Suppressor macrophage (primary cell): ENCODE data around the gene TOP1.

ENCODE experiments used
- DNase-seq, 4 experiments: peaks; one replicate each; pipeline ENCODE4 v3.0.0-alpha.2; 2020 to 2022

Gene TOP1

DNA sequence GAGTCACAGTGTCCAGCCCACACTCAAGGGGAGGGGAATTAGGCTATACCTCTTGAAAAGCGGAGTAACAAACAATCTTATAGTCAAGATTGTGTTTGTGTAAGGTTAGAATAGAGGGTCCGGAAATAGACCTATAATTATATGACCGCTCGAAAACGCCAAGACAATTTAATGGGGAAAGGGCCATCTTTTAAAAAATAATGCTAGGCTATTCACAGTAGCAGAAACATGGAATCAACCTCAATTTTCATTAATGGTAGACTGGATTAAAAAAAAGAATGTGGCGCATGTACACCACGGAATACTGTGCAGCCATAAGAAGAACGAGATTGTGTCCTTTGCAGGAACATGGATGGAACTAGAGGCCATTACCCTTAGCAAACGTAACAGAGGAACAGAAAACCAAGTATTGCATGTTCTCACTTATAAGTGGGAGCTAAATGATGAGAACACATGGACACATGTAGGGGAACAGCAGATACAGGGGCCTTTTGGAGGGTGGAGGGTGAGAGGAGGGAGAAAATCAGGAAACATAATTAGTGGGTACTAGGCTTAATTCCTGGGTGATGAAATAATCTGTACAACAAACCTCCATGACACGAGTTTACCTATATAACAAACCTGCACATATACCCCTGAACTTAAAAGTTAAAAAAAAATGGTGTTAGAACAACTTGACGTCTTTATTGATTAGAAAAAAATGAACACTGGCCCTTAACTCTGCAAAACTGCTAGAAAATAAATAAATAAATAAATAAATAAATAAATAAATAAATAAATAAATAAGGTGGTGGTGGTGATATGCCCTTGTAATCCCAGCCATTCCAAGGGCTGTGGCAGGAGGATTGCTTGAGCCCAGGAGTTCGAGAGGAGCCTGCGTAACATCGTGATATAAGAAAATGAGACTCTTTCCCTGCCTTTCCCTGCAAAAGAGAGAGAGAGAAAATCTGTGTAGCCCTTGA lies 30.3 kb downstream of the TOP1 start:
- DNase-seq, result no peak

GRCh38 chr20:41061155-41061554 lies 32.5 kb downstream of the TOP1 start:
- DNase-seq, result no peak

- DNase-seq, result no peak
Measured at GRCh38 chr20:41063442-41063841, 34.8 kb downstream of the TOP1 start.

- DNase-seq, result no peak
Measured at GRCh38 chr20:41064377-41064776, 35.8 kb downstream of the TOP1 start.

- no peak for DNase-seq
Measured at GRCh38 chr20:41065716-41066115, 37.1 kb downstream of the TOP1 start.

DNA sequence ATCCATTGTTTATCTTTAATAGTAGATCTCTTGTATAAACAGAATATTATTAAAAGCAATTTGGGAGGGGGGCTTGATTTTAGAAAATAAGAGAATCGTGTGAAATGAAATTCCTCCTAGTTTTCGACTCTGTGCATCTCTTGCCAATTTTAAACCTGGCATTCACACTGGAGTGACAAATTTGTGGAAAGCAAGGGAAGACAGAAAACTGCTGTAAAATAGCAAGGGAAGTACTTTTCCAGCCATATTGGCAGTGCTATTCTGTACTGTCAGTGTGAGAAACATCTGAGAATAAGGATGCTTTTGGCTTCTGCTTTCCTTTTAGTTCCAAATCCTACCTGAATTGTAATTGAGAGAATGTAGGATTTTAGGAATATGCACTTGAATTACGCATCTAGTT lies 40.2 kb downstream of the TOP1 start:
- no peak for DNase-seq

- no peak for DNase-seq
Measured at GRCh38 chr20:41072190-41072863, 43.7 kb downstream of the TOP1 start.

DNA sequence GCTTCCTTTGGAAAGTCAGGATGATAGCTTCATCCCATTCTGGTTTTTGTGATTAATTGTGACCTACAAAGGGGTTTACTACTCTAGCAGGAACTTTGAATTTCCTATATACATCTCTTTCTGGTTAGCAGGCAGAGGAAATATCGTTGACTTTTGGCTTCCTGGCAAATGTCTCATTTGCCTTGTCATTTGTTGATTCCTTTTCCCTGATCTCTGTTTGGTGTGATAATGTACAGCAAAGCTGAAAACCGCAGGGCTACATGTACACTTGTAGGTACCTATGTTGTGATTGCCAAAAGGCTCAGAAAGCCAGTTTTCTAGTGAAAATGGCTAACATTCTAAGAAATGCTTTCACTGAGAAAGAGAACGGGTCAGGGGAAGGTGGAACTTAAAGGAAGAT lies 44.3 kb downstream of the TOP1 start:
- no peak for DNase-seq

DNA sequence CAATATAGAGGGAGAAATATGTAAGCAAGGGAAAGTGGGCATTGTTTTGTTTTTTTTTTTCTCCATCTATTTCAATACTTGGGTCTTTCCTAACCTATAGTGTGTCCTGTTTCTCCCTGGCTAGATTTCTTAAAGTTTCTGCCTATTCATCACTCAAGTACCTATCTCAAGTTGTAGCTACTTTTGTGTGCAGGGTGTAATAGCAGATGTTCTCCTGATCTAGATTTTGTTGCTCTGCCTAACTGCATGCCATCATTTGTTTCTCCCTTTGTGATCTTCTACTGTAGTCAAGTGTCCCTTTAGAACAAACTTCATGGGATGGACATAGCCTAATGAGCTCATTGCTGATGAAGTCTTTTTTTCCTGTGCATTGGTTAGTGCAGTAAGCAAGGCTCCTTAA lies 45.8 kb downstream of the TOP1 start:
- DNase-seq, result no peak

DNA sequence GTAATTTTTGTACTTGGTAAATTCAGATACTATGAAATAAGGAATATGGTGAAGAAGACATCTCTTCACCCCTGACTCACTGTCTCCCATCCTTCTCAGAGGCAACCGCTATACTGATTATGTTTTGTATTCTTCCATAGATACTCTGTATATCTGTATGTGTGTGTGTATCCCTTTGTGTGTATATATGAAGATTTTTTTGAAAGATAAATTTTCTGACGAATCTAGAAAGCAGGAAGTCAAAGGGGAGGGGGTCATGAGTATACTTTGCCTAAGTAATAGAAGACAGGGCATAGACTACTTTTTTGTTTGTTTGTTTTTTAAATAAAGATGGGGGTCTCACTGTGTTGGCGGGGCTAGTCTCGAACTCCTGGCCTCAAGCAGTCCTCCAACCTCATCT lies 48.2 kb downstream of the TOP1 start:
- no peak for DNase-seq

GRCh38 chr20:41078329-41078728 lies 49.7 kb downstream of the TOP1 start:
- DNase-seq, result peak in 1 of 4 experiments; percentile 16

GRCh38 chr20:41079066-41079465 lies 50.4 kb downstream of the TOP1 start:
- DNase-seq, result no peak

DNA sequence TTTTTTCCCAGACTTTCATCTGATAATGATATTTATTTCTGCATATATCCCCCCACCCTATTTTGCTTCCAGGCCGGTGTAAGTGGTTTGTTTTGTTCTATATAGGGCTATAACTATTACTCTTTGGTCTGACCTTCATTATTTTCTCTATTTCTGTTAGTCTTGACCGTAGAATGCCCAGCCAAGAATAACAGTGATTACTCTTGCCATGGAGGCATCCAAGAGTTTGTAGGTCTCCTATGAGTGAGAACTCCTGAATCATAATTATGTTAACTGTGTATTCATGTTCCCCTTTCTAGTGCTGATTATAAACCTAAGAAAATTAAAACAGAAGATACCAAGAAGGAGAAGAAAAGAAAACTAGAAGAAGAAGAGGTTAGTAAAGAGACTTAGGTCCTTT lies 52.2 kb downstream of the TOP1 start:
- no peak for DNase-seq

GRCh38 chr20:41081276-41081814 lies 52.7 kb downstream of the TOP1 start:
- DNase-seq, result no peak

DNA sequence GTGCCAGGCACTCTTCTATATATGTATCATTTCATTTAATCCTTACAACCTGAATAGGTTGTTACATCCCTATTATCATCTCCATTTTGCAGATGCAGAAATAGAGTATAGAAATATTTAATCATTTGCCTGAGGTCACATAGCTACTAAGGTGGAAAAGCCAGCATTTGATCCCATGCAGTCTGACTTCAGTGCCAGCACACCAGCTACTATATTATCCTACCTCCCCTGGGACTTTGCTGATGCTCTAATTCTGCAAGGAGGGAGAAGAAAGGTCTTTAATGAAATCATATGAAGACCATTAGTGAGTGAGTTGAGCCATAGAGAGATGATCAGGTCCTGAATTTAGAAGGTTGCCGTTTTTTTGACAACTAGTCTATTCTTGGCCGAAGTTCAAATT lies 53.7 kb downstream of the TOP1 start:
- no peak for DNase-seq

DNA sequence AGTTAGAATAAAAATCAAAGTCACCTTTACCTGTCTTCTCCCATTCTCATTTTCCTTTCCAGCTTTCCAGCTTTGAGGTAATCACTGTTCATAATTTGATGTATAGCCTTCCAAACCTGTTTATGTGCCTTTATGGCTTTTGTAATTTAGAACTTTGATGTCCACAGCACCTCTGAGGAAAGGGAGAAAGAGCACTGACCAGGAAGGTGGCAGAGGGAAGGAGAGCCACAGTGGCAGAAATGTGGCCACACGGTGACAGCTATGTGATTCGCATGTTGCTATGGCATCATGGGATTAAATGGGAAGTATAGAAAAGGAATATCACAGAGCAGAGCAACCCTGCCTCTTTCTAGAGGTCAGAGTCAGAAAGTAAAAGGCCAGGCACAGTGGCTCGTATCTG lies 57.0 kb downstream of the TOP1 start:
- peak in 2 of 4 experiments; percentile 7 to 30 for DNase-seq

GRCh38 chr20:41086402-41087324 lies 58.0 kb downstream of the TOP1 start:
- DNase-seq, result no peak

GRCh38 chr20:41087325-41087685 lies 58.7 kb downstream of the TOP1 start:
- no peak for DNase-seq

- DNase-seq, result no peak
Measured at GRCh38 chr20:41087777-41088176, 59.2 kb downstream of the TOP1 start.

DNA sequence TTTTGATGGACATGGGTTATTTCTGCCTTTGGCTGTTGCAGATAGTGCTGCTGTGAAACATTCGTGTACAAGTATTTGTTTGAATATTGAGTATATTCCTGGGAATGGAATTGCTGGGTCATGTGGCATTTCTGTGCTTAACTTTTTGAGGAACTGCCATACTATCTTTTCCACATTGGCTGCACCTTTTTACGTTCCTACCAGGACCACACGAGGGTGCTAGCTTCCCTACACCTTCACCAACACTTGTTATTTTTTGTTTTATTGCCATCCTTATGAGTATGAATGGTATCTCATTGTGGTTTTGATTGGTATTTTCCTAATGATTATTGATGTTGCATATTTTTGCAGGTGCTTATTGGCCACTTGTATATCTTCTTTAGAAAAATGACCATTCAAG lies 60.9 kb downstream of the TOP1 start:
- no peak for DNase-seq

- no peak for DNase-seq
Measured at GRCh38 chr20:41091927-41092326, 63.3 kb downstream of the TOP1 start.

DNA sequence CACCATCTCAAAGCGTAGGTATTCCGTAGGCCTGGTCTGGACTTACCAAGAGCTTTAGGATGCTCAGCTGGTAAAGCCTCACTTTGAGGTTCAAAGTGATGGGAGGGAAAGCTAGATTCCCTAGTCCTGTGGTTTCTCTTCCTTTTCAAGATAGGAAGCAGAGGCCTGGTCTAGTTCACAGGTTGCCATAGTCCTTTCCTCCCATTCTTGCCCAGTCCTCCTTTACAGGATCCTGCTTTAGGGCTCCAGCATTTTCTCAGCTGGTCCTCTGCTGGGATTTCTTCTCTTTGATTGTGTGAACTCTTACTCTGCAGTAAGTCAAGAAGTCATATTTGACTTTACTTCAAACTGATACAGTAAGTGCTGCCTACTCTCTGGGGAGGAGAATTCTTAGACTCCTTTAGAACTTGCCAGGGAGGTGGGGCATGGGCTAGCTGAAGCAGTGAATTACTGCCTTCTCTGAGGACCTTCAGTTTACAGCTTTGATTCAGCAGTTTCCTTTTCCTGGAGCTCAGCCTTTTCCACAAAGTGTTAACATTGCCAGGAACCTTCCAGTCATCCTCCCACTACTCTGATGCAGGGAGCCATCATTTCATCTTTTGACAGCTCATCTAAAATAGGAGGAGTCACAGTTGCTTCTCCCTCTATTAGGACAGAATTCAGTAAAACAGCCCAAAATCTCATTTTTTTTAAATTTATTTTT lies 65.9 kb downstream of the TOP1 start:
- no peak for DNase-seq
